Mesendoderm (in vitro differentiated cells): ENCODE data around the gene CDYL.

Experiments used
- DNase-seq: peaks from one replicate; pipeline ENCODE4 v3.0.0; 2013
- H2AK5ac ChIP-seq: 2 replicates; pipeline ENCODE4 v1.6.1; 2013; ENCODE audit warnings: low read length, inconsistent platforms
- H2BK120ac ChIP-seq: 2 replicates; pipeline ENCODE4 v1.6.1; 2013; ENCODE audit warnings: low read depth, mild to moderate bottlenecking, low read length, moderate library complexity, mixed read lengths
- H2BK15ac ChIP-seq: replicated peaks from 2 replicates; pipeline ENCODE4 v1.6.1; 2013; ENCODE audit warnings: low read depth, mild to moderate bottlenecking, moderate library complexity
- H2BK5ac ChIP-seq: 2 replicates; pipeline ENCODE4 v1.6.1; 2013; ENCODE audit warnings: low read length, inconsistent platforms
- H3K18ac ChIP-seq: 2 replicates; pipeline ENCODE4 v1.6.1; 2013; ENCODE audit warnings: mild to moderate bottlenecking, low read length, mixed read lengths
- H3K23ac ChIP-seq: one replicate; pipeline ENCODE4 v1.6.1; 2013; ENCODE audit warnings: low read length
- H3K27ac ChIP-seq: 2 replicates; pipeline ENCODE4 v1.5.1; 2013; ENCODE audit warnings: low read depth, mild to moderate bottlenecking, inconsistent platforms, low read length, moderate library complexity
- H3K27me3 ChIP-seq: 2 replicates; pipeline ENCODE4 v1.6.1; 2013; ENCODE audit warnings: low read length, control low read depth, mild to moderate bottlenecking, inconsistent platforms; ENCODE audit not compliant: insufficient read depth, poor library complexity
- H3K36me3 ChIP-seq: 2 replicates; pipeline ENCODE4 v1.6.1; 2013; ENCODE audit warnings: low read length, inconsistent platforms; ENCODE audit not compliant: control insufficient read depth, insufficient read depth
- H3K4ac ChIP-seq: one replicate; pipeline ENCODE4 v1.6.1; 2013; ENCODE audit warnings: low read depth, mild to moderate bottlenecking, low read length, moderate library complexity
- H3K4me1 ChIP-seq: 2 replicates; pipeline ENCODE4 v1.6.1; 2013; ENCODE audit warnings: low read depth, low read length, inconsistent platforms; ENCODE audit not compliant: control insufficient read depth
- H3K4me2 ChIP-seq: 2 replicates; pipeline ENCODE4 v1.6.1; 2013; ENCODE audit warnings: low read length
- H3K4me3 ChIP-seq: 2 replicates; pipeline ENCODE4 v1.5.1; 2013; ENCODE audit warnings: mild to moderate bottlenecking, low read length
- H3K56ac ChIP-seq: one replicate; pipeline ENCODE4 v1.6.1; 2013; ENCODE audit warnings: low read length
- H3K79me1 ChIP-seq: 2 replicates; pipeline ENCODE4 v1.6.1; 2013; ENCODE audit warnings: low read length, inconsistent platforms
- H3K79me2 ChIP-seq: 2 replicates; pipeline ENCODE4 v1.6.1; 2013; ENCODE audit warnings: mild to moderate bottlenecking, low read length; ENCODE audit not compliant: control insufficient read depth, insufficient read depth
- H3K9ac ChIP-seq: 2 replicates; pipeline ENCODE4 v1.6.1; 2013; ENCODE audit warnings: low read length, inconsistent platforms
- H4K5ac ChIP-seq: one replicate; pipeline ENCODE4 v1.6.1; 2013; ENCODE audit warnings: low read length
- H4K8ac ChIP-seq: one replicate; pipeline ENCODE4 v1.6.1; 2013; ENCODE audit warnings: low read depth, mild to moderate bottlenecking, control low read depth, low read length, moderate library complexity
- WGBS: extraction: QIAGEN DNeasy Blood & Tissue Kit; methylation state at CpG from one replicate; pipeline ENCODE4 v1.1.7; 2013; ENCODE audit warnings: low lambda C conversion rate, missing lambda C conversion rate; ENCODE audit not compliant: insufficient coverage; ENCODE audit errors: extremely low coverage; 5-methylcytosine and 5-hydroxymethylcytosine counted together

The CDYL gene

DNA sequence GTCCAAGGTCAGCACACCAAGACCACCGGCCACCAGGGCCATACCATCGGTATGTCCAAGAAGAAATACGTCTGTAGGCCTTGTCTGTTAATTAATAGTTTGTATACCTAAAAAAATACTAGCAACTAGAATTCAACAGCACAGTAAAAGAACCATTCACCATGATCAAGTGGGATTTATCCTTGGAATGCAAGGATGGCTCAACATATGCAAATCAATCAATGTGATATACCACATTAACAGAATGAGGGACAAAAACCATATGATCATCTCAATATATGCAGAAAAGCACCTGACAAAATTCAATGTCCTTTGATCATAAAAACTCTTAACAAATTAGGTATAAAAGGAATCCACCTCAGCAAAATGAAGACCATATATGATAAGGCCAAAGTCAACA lies 203.2 kb downstream of the CDYL start:
- no peak overlapping the region for H3K56ac ChIP-seq
- no peak overlapping the region for H3K4me2 ChIP-seq
- no peak overlapping the region for H2BK5ac ChIP-seq
- H4K5ac ChIP-seq: no peak overlapping the region
- H3K4me3 ChIP-seq: no peak overlapping the region
- no peaks in the 10 kb centered on the region for H3K36me3 ChIP-seq
- no peak overlapping the region for H3K27ac ChIP-seq
- H3K9ac ChIP-seq: no peak overlapping the region
- H2BK120ac ChIP-seq: no peak overlapping the region
- no peak for DNase-seq
- H4K8ac ChIP-seq: no peak overlapping the region
- no peaks in the 10 kb centered on the region for H3K79me2 ChIP-seq
- H3K4me1 ChIP-seq: no peaks in the 10 kb centered on the region
- no peak overlapping the region for H2BK15ac ChIP-seq
- no peak overlapping the region for H3K4ac ChIP-seq
- no CpG with 5 or more reads among the region's 3 CpGs for WGBS
- H2AK5ac ChIP-seq: no peak overlapping the region
- H3K79me1 ChIP-seq: no peaks in the 10 kb centered on the region
- no peak overlapping the region for H3K18ac ChIP-seq
- H3K23ac ChIP-seq: no peak overlapping the region
- H3K27me3 ChIP-seq: no peaks in the 10 kb centered on the region

DNA sequence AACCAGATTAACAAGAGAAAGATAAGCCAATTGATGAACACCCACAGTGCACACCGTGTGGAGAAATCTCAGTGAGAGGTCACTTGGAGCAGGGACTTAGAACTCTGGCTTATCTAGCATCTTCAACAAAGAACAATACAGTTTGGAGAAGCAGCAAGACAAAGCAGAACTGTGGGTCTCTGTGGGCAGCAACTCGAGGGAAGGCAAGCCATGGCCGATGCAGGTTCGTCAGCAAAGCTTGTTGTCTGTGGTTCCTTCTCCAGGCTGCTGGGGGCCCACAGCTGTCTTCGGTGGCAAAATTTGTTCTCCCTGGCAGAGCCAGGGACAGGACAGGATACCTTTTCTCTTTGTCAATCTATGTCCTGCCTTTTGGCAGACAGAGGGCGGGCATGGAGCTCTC lies 205.6 kb downstream of the CDYL start:
- H2BK120ac ChIP-seq: no peak overlapping the region
- no peak overlapping the region for H3K56ac ChIP-seq
- H3K4me1 ChIP-seq: peaks cover 3% of the 10 kb centered on the region
- no peak overlapping the region for H3K18ac ChIP-seq
- no peaks in the 10 kb centered on the region for H3K27me3 ChIP-seq
- no peak overlapping the region for H3K4ac ChIP-seq
- no peak overlapping the region for H2AK5ac ChIP-seq
- no peak overlapping the region for H4K8ac ChIP-seq
- no peak overlapping the region for H3K9ac ChIP-seq
- H2BK5ac ChIP-seq: no peak overlapping the region
- H3K79me2 ChIP-seq: no peaks in the 10 kb centered on the region
- H3K27ac ChIP-seq: no peak overlapping the region
- no peak overlapping the region for H3K4me3 ChIP-seq
- no peak overlapping the region for H3K23ac ChIP-seq
- H2BK15ac ChIP-seq: no peak overlapping the region
- H3K79me1 ChIP-seq: no peaks in the 10 kb centered on the region
- WGBS: no CpG with 5 or more reads among the region's 6 CpGs
- no peak overlapping the region for H4K5ac ChIP-seq
- H3K4me2 ChIP-seq: no peak overlapping the region
- H3K36me3 ChIP-seq: no peaks in the 10 kb centered on the region
- peak; percentile 22 for DNase-seq

DNA sequence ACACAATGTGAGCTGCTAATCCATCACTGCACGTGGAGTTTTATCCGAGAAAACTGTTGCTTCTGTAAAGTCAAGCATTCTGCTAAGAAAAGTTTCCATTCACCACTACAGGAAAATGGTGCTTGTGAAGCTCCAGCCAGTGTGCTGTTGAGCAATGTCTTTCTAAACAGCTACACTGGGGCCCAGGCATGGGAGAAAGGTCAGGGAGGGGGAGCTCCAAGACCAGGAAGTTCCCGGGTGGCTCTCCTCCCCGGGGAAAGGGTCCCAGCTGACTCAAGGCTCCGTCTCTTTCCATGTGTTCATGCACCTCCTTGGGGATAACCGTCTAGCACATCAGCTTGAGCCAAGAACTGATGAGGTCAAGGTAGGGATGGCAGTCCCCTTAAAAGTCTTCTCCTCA lies 207.1 kb downstream of the CDYL start:
- Histone ChIP-seq H3K56ac (no peak overlapping the region), H3K79me2 (no peaks in the 10 kb centered on the region), H3K36me3 (no peaks in the 10 kb centered on the region), H2AK5ac (no peak overlapping the region), H2BK5ac (no peak overlapping the region), H3K4me2 (no peak overlapping the region), H2BK120ac (no peak overlapping the region), H3K27ac (no peak overlapping the region), H3K79me1 (no peaks in the 10 kb centered on the region), H3K4me3 (no peak overlapping the region), H3K4me1 (peaks cover 3% of the 10 kb centered on the region), H4K5ac (no peak overlapping the region), H3K18ac (no peak overlapping the region), H2BK15ac (no peak overlapping the region), H3K23ac (no peak overlapping the region), H3K27me3 (no peaks in the 10 kb centered on the region), H3K4ac (no peak overlapping the region), H3K9ac (no peak overlapping the region), H4K8ac (no peak overlapping the region)
- DNase-seq: no peak
- no CpG with 5 or more reads among the region's 6 CpGs for WGBS

DNA sequence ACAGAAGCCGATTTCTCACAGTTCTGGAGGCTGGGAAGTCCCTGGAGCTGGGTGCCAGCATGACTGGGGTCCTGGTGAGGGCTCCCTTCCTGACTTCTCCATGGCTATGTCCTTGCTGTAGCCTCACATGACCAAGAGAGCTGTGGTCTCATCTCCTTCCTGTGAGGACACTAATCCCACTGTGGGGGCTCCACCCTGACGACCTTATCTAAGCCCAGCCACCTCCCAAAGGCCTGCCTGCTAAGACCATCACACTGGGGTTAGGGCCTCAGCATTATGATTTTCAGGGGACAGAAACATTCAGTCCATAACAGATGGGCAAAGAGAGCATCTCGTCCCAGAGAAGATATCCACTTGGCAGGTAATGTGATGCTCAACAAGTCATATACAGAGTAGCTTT lies 210.8 kb downstream of the CDYL start:
- H3K79me1 ChIP-seq: no peaks in the 10 kb centered on the region
- H2BK120ac ChIP-seq: no peak overlapping the region
- H3K36me3 ChIP-seq: no peaks in the 10 kb centered on the region
- WGBS: no CpG with 5 or more reads among the region's 3 CpGs
- H3K56ac ChIP-seq: no peak overlapping the region
- H2BK5ac ChIP-seq: no peak overlapping the region
- H3K23ac ChIP-seq: no peak overlapping the region
- H2AK5ac ChIP-seq: no peak overlapping the region
- no peaks in the 10 kb centered on the region for H3K79me2 ChIP-seq
- H3K27ac ChIP-seq: no peak overlapping the region
- no peak overlapping the region for H3K18ac ChIP-seq
- no peak overlapping the region for H4K8ac ChIP-seq
- H3K4ac ChIP-seq: no peak overlapping the region
- no peak overlapping the region for H3K4me3 ChIP-seq
- H3K9ac ChIP-seq: no peak overlapping the region
- DNase-seq: no peak
- H3K27me3 ChIP-seq: no peaks in the 10 kb centered on the region
- H4K5ac ChIP-seq: no peak overlapping the region
- H2BK15ac ChIP-seq: no peak overlapping the region
- peaks cover 3% of the 10 kb centered on the region for H3K4me1 ChIP-seq
- H3K4me2 ChIP-seq: no peak overlapping the region

GRCh38 chr6:4987432-4987831 lies 211.2 kb downstream of the CDYL start:
- DNase-seq: no peak
- Histone ChIP-seq H4K8ac (no peak overlapping the region), H2BK5ac (no peak overlapping the region), H3K4me1 (peaks cover 3% of the 10 kb centered on the region), H3K9ac (no peak overlapping the region), H3K27ac (no peak overlapping the region), H3K79me2 (no peaks in the 10 kb centered on the region), H2BK120ac (no peak overlapping the region), H3K4me2 (no peak overlapping the region), H3K56ac (no peak overlapping the region), H3K4ac (no peak overlapping the region), H3K18ac (no peak overlapping the region), H3K79me1 (no peaks in the 10 kb centered on the region), H2AK5ac (no peak overlapping the region), H3K36me3 (no peaks in the 10 kb centered on the region), H3K23ac (no peak overlapping the region), H3K4me3 (no peak overlapping the region), H4K5ac (no peak overlapping the region), H3K27me3 (no peaks in the 10 kb centered on the region), H2BK15ac (no peak overlapping the region)
- no CpG with 5 or more reads among the region's 4 CpGs for WGBS

GRCh38 chr6:4994741-4995140 lies 218.5 kb downstream of the CDYL start:
- DNase-seq: no peak
- H3K18ac ChIP-seq: no peak overlapping the region
- H3K56ac ChIP-seq: no peak overlapping the region
- H3K4me2 ChIP-seq: no peak overlapping the region
- no peak overlapping the region for H4K8ac ChIP-seq
- no peaks in the 10 kb centered on the region for H3K27me3 ChIP-seq
- H3K4me3 ChIP-seq: no peak overlapping the region
- H3K36me3 ChIP-seq: no peaks in the 10 kb centered on the region
- H3K4me1 ChIP-seq: no peaks in the 10 kb centered on the region
- H3K27ac ChIP-seq: no peak overlapping the region
- no CpG with 5 or more reads among the region's 3 CpGs for WGBS
- no peak overlapping the region for H3K9ac ChIP-seq
- no peak overlapping the region for H2BK120ac ChIP-seq
- no peak overlapping the region for H2AK5ac ChIP-seq
- no peaks in the 10 kb centered on the region for H3K79me2 ChIP-seq
- no peak overlapping the region for H2BK15ac ChIP-seq
- no peak overlapping the region for H2BK5ac ChIP-seq
- H3K23ac ChIP-seq: no peak overlapping the region
- no peak overlapping the region for H3K4ac ChIP-seq
- H4K5ac ChIP-seq: no peak overlapping the region
- H3K79me1 ChIP-seq: no peaks in the 10 kb centered on the region
